HG02571 (cell line): Measurements from ENCODE around the gene CYP2C18.
"Not testable (repeated sequence)": the region's sequence is repeated elsewhere in the genome, so short reads cannot be mapped to it uniquely, and the experiment has no call there.

Experiments used
- ATAC-seq: cut with Tn5 transposase; IDR thresholded peaks from one replicate; pipeline ENCODE4 v1.9.1; 2021; ENCODE audit warnings: mild to moderate bottlenecking, moderate library complexity; ENCODE audit not compliant: unreplicated experiment

Gene CYP2C18

DNA sequence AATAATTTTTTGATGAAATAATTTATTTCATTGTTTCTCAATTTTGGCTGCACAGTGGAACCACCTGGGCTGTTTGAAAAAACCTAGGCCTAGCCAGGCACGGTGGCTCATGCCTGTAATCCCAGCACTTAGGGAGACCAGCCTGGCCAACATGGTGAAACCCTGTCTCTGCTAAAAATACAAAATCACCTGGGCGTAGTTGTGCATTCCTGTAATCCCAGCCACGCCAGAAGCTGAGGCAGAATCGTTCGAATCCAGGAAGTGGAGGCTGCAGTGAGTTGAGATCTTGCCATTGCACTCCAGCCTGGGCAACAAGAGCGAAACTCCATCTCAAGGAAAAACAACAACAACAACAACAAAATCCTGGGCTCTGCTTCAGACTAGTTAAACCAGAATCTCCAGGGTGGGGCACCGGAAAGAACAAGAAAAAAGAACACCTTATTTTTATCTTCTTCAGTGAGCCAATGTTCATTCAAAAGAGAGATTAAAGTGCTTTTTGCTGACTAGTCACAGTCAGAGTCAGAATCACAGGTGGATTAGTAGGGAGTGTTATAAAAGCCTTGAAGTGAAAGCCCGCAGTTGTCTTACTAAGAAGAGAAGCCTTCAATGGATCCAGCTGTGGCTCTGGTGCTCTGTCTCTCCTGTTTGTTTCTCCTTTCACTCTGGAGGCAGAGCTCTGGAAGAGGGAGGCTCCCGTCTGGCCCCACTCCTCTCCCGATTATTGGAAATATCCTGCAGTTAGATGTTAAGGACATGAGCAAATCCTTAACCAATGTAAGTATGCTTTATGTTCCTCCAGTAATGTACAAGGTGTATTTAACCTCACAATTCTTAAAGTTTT, at the start of gene CYP2C18:
Gene CYP2C18 (plus strand): TSS at position 516 of the 841 bp plus-strand sequence. CDS start 91 bp downstream, at position 607.
- no peak for ATAC-seq

GRCh38 chr10:94638097-94638496, 45.4 kb upstream of the CYP2C18 start:
- not testable (repeated sequence) for ATAC-seq

DNA sequence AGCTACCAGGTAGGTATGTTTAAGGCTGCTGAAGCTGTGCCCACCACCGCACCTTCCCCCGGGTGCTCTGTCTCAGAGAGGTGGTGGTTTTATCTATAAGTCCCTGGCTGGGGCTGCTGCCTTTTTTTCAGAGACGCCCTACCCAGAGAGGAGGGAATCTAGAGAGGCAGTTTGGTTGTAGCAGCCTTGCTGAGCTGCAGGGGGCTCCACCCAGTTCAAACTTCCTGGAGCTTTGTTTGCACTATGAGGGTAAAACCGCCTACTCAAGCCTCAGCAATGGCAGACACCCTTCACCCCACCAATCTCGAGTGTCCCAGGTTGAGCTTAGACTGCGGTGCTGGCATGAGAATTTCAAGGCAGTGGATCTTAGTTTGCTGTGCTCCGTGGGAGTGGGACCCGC, 43.6 kb upstream of the CYP2C18 start:
- ATAC-seq: no peak

DNA sequence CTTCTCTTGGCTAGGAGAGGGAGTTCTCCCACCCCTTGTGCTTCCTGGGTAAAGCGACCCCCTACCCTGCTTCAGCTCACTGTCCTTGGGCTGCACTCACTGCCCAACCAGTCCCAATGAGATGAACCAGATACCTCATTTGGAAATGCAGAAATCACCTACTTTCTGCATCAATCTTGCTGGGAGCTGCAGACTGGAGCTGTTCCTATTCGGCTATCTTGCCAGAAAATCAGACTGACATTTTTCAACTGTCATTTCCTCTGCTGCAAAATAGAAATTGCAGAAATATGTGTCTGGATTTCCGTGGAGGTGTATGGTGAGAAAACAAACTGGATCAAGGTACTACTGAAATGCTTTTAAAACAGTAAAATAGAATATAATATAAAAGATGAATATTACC, 43.0 kb upstream of the CYP2C18 start:
- no peak for ATAC-seq

- no peak for ATAC-seq
These were observed 42.0 kb upstream of the CYP2C18 start for GRCh38 chr10:94641480-94641879.

GRCh38 chr10:94644352-94644751, 39.2 kb upstream of the CYP2C18 start:
- ATAC-seq: no peak

GRCh38 chr10:94645285-94645684, 38.2 kb upstream of the CYP2C18 start:
- peak; percentile 63 for ATAC-seq

DNA sequence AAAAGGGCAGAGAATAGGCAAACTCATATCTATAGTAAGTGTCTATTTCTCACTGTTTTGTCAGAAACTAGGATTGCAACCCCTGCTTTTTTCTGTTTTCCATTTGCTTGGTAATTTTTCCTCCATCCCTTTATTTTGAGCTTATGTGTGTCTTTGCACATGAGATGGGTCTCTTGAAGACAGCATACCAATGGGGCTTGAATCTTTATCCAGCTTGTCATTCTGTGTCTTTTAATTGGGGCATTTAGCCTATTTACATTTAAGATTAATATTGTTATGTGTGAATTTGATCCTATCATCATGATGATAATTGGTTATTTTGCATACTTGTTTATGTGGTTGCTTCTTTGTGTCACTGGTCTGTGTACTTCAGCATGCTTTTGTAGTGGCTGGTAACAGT, 28.3 kb upstream of the CYP2C18 start:
- ATAC-seq: not testable (repeated sequence)

GRCh38 chr10:94663061-94663460, 20.5 kb upstream of the CYP2C18 start:
- not testable (repeated sequence) for ATAC-seq

DNA sequence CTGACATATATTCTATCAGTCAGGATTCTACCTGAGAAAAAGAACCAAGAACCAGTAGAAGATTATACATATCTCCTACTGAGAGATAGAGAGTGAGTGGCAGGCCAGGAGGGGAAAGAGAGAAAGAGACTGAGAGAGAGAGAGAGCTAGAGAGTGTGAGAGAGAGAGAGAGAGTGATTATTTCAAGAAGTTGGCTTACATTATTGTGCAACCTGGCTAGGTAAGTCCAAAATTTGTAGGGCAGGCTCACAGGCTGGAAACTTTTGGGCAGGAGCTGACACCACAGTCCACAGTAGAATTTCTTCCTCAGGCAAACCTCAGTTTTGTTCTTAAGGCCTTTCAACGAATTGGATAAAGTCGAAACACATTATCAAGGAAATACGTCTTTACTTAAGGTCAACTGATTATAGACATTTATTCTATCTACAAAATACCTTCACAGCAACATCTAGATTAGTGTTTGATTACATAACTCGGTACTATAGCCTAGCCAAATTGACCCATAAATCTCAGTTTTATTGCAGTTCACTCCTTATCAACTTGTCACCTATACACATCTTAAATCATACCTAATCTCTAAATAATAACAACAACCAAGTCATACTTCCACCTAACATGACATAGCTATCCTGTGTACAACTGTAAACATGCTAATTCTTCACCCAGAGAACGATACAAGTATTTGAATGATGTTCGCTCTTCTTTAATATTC, 17.0 kb upstream of the CYP2C18 start:
- no peak for ATAC-seq

- no peak for ATAC-seq
These were observed 9.8 kb upstream of the CYP2C18 start for GRCh38 chr10:94673614-94674321.

DNA sequence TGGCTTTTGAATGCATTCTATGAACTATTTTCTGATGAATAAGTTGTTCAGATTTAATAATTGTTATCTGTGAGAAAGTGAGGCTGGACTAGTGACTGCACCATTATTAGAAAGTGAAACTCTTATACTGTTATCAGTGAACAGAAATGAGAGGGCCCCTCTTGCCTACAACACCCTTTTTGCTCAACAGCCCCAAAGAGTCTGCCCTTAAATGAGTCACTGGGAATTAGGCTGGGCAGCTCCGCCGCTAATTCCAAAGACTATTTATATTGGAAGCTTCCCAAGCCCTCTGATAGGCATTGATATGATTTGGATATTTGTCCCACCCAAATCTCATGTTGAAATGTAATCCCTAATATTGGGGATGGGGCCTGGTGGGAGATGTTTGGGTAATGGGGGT, 7.0 kb upstream of the CYP2C18 start:
- no peak for ATAC-seq

DNA sequence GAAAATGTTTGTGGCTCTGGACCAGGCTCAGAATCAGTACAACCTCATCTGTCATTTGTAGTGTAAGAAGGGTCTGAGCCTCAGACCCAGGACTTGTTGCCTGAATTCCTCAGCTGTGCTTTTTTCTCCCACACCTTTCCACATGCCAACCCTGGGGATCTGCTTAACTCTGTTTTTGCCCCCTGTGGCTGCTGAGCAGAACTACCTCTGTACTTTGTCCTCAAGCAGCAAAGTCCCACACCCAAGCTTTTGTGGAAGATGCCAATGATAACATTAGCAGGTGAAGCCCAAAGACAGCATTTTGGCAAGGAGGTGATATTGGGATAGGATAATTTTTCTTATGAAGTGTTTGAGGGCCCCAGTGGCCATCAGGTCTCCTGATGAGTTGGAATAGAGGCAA, 5.8 kb upstream of the CYP2C18 start:
- no peak for ATAC-seq

- no peak for ATAC-seq
These were observed 5.1 kb upstream of the CYP2C18 start for GRCh38 chr10:94678475-94678874.

DNA sequence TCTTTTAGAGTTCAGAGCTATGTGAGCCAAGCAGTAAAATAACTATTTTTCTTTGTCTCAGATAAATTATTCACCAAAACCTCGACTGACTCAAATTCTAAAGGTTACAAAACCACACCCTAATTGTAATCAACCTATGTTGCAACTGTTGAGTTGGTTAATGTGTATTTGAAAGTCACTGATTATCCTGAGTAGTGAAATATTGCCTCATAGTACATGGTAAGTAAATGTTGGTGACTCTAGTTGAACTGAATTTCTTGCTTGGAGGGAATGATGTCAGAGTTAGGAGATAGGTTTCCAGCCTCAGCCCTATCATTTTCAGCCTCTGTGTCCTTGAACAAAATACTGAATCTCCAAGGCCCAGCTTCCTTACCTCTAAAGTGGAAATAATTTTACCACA, 3.0 kb upstream of the CYP2C18 start:
- no peak for ATAC-seq

GRCh38 chr10:94682636-94683035, 893 bp upstream of the CYP2C18 start:
- not testable (repeated sequence) for ATAC-seq

GRCh38 chr10:94687625-94688248, 4.2 kb downstream of the CYP2C18 start:
- ATAC-seq: no peak

DNA sequence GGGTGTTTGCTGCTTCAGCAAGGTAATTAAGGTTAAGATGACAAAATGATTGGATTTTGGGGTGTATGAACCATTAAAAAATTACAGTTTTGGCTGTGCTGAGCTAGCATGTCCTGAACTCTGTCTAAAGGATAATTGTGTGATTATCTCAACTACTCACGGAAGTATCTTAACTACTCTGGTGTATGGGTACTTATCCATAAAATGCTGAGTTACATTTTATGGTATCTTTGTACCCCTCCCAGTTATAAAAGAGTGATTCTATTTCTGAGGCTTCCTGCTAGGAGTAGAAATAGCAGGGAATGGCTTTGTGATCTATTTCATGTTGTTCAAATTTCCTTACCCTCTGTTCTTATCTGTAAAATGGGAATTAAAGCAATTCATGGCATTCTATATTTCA, 22.6 kb downstream of the CYP2C18 start:
- no peak for ATAC-seq

DNA sequence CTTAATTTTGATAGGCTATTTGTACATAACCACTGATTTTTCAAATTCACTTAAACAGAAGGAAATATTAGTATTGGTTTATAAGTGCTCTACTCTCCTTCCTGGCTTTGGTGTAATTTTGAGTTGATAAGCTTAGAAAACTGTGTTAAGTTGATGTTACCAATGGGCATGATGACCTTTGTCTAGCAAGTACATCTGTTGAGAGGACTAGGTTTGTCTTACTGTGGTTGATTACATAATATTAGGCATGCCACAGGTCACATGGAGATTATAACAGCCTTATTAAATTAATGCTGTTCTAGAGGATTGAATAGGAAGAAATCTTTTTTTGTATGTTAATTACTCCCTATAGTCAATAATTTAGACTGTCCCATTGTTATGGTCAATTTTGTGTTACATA, 27.0 kb downstream of the CYP2C18 start:
- no peak for ATAC-seq

GRCh38 chr10:94725871-94726270, 42.3 kb downstream of the CYP2C18 start:
- ATAC-seq: no peak

DNA sequence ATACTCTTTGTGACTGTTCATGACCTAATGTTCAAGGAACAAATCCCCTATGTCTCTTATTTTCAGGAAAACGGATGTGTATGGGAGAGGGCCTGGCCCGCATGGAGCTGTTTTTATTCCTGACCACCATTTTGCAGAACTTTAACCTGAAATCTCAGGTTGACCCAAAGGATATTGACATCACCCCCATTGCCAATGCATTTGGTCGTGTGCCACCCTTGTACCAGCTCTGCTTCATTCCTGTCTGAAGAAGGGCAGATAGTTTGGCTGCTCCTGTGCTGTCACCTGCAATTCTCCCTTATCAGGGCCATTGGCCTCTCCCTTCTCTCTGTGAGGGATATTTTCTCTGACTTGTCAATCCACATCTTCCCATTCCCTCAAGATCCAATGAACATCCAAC, 51.7 kb downstream of the CYP2C18 start:
- no peak for ATAC-seq
